GM19099 (cell line): ENCODE results near the gene TUBA4B.

ENCODE experiments used
- POLR2A ChIP-seq: IDR thresholded peaks from 3 replicates; pipeline ENCODE4 v1.6.1; 2011; ENCODE audit warnings: low read depth; ENCODE audit not compliant: insufficient read length; ENCODE audit errors: extremely low read depth

TUBA4B gene

DNA sequence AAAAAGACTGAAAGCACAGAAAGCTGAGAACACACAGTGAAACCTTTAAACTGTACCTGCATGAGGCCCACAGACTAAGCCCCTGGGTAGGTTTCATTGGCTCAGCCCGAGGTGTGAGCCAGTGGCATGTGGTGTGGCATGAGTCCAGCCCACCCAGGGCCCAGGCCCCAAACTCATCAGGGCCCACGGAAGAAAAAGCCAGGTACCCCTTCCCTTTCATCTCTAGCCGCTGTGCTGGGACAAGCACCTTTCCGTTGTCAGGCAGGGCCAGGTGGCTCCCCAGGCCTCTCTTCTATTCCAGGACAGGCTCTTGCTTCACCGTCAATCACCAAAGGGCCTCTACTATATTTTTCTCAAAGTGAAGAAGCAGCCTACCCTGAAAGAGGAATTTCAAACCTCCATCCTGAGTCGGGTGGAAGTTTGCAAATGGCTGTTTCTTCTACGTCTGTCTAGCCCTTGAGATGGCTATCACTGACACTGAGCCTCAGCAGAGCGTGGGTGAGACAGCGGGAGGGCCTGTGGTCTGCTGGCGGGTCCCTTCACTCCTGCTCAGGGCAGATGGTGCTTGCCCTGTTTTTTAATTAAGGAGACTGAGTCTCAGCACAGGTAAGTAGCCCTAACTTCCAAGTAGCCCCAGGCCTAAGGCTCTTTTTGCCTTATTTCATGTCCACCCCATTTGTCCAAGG lies 34.7 kb downstream of the TUBA4B start:
- no peak for TF ChIP-seq POLR2A

DNA sequence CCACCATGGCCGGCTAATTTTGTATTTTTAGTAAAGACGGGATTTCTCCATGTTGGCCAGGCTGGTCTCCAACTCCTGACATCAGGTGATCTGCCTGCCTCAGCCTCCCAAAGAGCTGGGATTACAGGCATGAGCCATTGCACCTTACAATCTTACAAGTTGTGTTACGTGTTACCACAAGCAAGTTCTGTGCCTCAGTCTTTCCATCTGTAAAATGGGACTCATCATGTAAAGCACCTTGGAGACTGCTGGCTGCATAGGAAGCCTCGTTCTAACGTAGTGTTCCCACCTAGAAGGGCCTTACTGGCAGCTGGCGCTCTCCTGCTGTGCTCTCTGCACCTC lies 36.1 kb downstream of the TUBA4B start:
- no peak for TF ChIP-seq POLR2A

DNA sequence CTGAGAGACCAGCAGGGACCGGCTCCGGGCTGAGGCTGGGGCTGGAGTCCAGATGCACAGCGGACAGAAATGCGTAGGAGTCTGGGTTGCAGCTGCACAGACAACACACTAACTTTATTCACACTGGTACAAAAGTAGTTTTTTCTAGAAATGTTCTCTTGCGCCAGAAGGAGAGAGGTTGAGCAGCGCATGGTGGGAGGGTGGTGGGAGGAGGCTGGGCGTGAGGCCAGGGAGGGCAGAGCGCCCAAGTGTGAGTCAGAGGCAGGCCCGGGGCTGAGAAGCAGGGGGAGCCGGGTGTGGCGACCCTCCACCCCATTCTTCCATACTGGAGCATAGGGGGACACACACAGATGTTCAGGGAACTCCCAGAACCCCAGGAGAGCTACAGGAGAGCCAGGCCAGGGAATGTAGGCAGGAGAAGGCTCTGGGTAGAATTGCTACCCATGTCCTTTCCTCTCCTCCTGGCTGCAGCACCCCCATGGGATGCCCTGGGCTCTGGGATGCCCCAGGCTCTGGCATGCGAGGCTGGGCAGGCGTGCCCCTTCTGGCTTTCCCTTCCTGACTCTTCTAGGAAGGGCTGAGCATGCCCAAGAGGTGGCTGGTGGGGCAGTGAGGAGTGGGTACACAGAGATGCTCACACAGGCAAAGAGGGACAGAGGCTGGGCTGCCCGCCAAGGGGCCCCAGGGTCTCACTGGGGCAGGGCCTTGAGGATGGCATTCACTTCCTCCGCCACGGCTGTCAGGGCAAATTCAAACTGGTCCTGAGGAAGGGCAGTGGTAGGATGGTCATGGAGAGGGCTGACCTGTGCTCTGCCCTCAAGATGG lies 36.7 kb downstream of the TUBA4B start:
- no peak for TF ChIP-seq POLR2A

- TF ChIP-seq POLR2A, result no peak
Measured at GRCh38 chr2:219290381-219291171, 37.5 kb downstream of the TUBA4B start.

DNA sequence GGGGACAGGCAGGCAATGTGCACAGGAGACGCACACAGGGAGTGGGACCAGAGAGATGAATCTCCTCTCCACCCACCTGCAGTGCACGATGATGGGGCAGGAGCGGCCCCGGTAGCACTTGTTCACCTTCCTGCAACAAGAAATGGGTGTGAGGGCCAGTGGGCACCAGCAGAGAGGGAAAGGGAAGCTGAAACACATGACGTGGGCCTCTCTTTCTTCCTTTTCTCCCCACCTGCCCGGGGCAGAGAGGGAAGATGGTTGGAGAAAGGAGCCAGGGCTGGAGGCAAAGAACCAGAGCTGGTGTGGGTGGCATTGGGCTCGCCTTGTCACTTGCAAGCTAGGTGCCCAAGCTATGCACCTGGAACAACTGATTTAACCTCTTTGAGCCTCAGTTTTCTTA lies 38.4 kb downstream of the TUBA4B start:
- TF ChIP-seq POLR2A, result no peak

DNA sequence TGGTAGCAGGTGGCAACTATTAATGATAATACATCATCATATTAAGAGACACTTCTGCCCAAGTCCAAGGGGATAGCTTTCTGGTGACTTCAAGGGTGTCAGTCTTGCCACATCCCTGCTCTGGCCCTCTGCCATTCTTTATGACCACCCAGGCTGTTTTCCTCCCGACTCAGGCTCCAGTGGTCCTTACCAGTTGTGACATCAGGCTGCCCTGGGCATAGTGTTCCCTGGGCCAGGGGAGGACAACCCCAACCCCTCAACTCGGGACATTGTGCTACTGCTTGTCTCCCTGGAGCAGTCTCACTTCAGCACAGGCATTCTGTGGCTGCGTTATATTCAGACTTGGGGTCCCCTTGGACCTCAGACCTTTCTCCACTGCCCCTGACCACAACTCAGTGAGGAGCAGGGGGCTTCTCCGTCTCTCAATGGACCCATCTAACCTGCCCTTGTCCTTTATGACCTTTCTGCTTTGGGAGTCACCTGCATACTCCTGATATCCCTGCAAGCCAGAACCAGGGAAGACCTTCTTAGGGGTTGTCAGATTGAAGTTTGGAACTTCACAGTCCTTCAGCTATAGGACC lies 39.0 kb downstream of the TUBA4B start:
- TF ChIP-seq POLR2A, result no peak

- no peak for TF ChIP-seq POLR2A
Measured at GRCh38 chr2:219292616-219293015, 39.6 kb downstream of the TUBA4B start.

DNA sequence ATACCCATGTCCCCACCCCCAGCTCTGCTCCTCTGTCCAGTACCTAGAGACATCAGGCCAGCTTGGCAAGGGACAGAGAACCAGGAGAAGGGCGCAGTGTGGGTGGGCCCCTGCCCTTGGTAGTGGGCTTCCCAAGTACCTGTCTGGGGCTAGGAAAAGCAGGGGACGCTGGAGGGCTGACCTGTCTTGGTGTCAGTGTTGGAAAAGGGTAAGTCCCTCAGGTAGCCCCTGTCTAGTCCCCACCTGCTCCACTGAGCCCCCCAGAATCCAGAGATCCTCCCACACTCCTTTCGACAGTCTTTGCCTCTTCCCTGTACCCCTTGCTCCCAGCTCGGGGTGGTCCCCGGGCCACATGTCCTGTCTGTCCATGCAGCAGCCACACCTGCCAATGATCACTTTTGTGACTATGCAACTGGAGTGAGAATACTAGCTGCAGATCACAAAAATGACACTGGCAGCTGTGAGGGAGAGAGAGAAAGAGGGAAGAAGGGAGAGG lies 40.7 kb downstream of the TUBA4B start:
- no peak for TF ChIP-seq POLR2A

GRCh38 chr2:219294356-219295351 lies 41.6 kb downstream of the TUBA4B start:
- peak; percentile 81 for TF ChIP-seq POLR2A

DNA sequence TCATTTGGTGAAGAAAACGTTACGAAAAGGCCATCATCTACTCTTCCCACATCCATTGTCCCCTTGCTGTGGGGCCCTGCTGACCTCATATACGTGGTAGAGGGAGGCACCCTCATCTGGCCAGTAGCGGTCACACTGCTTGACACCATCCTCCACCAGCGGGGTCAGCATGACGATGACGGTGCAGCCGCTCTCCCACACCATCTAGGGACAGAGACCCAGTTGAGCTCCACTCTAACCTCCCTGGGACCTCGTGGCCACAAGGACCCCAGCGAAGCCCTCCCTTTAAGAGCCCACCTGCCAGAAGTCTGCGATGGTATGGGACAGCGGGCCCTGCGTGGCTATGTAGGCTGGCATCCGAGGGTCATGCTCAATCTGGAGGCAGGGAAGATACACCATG lies 43.1 kb downstream of the TUBA4B start:
- no peak for TF ChIP-seq POLR2A

GRCh38 chr2:219296631-219297391 lies 43.8 kb downstream of the TUBA4B start:
- TF ChIP-seq POLR2A, result no peak

GRCh38 chr2:219297766-219298456 lies 44.9 kb downstream of the TUBA4B start:
- no peak for TF ChIP-seq POLR2A
